ENCODE measurements around the gene ZBTB3.

DNA sequence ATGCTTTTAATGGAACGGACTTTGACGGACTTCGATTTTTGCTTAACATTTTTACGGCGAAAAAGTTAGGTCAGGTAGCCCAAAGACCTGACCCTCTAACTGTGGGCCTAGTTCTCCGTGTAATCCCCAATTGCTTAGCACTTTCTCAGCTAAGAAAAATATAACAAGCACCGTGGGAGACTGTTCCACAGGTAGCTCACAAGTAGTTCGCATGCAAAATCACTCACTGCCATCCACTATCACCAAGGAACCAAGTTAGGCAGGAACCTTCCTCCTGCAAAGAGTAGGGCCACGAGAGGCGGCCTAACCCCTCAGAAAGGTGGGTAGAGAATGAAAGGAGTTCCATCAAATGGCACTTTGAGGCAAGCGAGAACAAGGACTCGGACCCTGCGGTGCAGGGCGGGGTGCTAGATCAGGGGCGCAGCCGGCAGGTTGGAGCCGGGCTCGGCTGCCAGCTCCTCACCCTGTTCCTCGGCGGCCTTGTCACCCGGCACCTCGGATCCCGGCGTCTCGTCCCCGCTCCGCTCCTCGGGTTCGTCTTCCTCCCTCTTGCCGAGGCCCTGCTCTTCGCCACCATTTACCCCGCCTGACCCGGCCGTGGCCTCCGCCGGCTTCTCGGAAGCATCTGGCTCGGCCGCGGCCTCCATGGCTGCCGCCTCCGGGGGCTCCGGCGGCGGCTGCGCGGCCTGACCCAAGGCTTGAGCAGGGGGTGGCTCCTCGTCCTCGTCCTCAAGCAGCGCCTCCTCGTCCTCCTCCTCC lies 27.6 kb downstream of the ZBTB3 start:
- TF ChIP-seq, protein P1, sequence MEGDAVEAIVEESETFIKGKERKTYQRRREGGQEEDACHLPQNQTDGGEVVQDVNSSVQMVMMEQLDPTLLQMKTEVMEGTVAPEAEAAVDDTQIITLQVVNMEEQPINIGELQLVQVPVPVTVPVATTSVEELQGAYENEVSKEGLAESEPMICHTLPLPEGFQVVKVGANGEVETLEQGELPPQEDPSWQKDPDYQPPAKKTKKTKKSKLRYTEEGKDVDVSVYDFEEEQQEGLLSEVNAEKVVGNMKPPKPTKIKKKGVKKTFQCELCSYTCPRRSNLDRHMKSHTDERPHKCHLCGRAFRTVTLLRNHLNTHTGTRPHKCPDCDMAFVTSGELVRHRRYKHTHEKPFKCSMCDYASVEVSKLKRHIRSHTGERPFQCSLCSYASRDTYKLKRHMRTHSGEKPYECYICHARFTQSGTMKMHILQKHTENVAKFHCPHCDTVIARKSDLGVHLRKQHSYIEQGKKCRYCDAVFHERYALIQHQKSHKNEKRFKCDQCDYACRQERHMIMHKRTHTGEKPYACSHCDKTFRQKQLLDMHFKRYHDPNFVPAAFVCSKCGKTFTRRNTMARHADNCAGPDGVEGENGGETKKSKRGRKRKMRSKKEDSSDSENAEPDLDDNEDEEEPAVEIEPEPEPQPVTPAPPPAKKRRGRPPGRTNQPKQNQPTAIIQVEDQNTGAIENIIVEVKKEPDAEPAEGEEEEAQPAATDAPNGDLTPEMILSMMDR (IDR thresholded peaks at IDR 0.05; ENCODE audit: extremely low read depth in 1 of 2, insufficient read depth in 1 of 2, low read depth in 1 of 2, low read length in 2 of 2) = no peak
- TF ChIP-seq POLR2A (IDR thresholded peaks at IDR 0.05; ENCODE audit: low read depth, low read length) (no peak), POLR2AphosphoS5 (IDR thresholded peaks at IDR 0.05; ENCODE audit: insufficient read depth, low read depth, low read length) (no peak), FOS (IDR thresholded peaks at IDR 0.05; ENCODE audit: borderline replicate concordance, insufficient read depth, low read length) (no peak), EZH2 (IDR thresholded peaks at IDR 0.05; ENCODE audit: borderline replicate concordance, low read depth, low read length, severe bottlenecking) (no peak), MYC (IDR thresholded peaks at IDR 0.05; ENCODE audit: low read depth, low read length) (no peak), GATA2 (IDR thresholded peaks at IDR 0.05; ENCODE audit: insufficient read depth, insufficient read length, low read depth, low read length) (no peak)
- TF ChIP-seq, protein P2, sequence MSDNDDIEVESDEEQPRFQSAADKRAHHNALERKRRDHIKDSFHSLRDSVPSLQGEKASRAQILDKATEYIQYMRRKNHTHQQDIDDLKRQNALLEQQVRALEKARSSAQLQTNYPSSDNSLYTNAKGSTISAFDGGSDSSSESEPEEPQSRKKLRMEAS (IDR thresholded peaks at IDR 0.05; ENCODE audit: insufficient read depth, insufficient read length) = no peak
